CD4-positive, alpha-beta T cell treated with Interferon alpha-2 for 1 hour (primary cell): ENCODE data around the gene ITGB1BP1.

Experiments used
- DNase-seq, 2 donors: peaks; one replicate each; pipeline ENCODE4 v3.0.0-alpha.2; 2020 to 2022

Gene ITGB1BP1

DNA sequence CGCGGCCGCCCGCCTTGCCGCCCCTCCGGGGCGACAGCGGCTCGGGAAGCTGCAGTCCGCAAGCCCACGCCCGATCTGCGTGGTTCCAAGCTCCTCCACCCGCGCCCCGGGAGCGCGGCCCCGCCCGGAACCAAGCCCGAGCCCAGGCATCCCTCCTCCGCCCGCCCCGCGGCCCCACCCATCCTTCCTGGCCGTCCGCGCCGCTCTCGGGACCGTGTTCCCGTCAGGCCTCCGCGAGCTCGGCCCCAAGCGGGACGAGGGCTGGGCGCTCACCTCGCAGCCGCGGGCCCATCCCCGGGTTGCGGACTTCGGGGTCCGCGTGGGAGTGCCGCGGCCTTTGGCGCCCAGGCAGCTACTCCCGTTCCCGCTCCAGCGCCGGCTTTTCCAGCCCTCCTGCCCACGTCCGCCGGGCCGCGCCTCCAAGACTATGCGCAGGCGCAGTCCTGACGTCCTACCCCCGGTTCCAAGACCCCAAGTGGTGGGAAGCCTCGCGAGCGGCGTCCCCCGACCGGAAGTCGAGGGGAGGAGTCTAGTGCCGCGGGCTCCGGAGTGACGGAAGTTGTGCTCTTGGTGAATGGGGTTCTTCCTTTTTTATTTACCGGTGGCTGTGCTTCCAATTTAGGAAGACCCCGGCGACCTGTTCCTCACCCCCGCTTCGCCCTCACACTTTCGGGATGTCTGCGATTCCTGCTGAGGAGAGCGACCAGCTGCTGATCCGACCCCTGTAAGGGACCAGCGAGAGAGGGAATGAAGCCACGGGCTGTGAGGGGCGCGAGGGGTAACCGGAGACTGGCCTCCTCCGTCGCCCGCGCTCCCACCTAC lies at the start of gene ITGB1BP1, which contains the start of gene CPSF3:
TSS of gene ITGB1BP1 (minus strand) at position 429 of the 822 bp plus-strand sequence. CDS start 4,831 bp downstream, outside the sequence.
TSS of gene CPSF3 (plus strand) at position 555 of the 822 bp plus-strand sequence. CDS start at position 675, 120 bp downstream.
- peak; percentile 97 to 98 for DNase-seq

GRCh38 chr2:9472511-9472910 lies 49.2 kb upstream of the ITGB1BP1 start:
- no peak for DNase-seq

GRCh38 chr2:9471206-9471605 lies 47.9 kb upstream of the ITGB1BP1 start:
- no peak for DNase-seq

DNA sequence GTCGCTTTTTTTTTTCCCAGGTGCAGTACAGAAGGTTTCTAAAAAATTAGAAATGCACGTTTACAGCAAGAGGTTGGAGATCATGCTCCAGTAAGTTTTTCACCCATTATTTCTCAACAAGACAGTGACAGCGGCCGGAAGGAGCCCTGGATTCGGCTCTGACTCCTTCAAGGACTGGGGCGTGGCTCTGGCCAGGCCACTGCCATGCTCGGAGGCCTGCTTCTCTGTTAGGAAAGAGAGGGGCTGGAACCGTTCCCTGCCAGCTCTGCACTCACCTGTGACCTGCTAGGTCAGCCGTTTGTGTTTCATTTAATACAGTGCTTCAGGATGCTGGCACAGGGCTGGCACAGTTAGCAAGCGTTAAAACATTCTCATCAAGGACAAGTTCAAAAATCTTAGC lies 44.4 kb upstream of the ITGB1BP1 start:
- DNase-seq: no peak

GRCh38 chr2:9466147-9466683 lies 42.9 kb upstream of the ITGB1BP1 start:
- no peak for DNase-seq

GRCh38 chr2:9465170-9465569 lies 41.8 kb upstream of the ITGB1BP1 start:
- DNase-seq: no peak

GRCh38 chr2:9463698-9464034 lies 40.3 kb upstream of the ITGB1BP1 start:
- DNase-seq: no peak

GRCh38 chr2:9462886-9463697 lies 39.8 kb upstream of the ITGB1BP1 start:
- DNase-seq: no peak

DNA sequence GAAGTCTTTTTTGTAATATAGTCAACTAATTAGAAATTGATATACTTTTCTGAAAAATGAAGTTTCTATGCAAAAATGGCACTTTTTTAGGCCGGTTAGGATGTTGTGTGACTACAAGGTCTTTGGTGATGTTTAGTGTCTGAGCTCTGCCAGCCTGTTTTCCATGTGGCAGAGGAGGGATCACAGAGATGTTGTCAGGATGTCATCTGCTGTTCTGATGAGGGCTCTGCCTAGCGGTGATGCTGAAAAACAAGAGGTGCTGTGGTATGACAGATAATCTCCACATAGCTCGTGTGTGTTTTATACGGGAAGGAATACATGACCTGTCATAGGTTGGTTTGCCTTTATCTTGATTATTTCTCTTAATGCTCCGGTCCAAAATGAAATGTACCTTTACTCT lies 39.0 kb upstream of the ITGB1BP1 start:
- no peak for DNase-seq

DNA sequence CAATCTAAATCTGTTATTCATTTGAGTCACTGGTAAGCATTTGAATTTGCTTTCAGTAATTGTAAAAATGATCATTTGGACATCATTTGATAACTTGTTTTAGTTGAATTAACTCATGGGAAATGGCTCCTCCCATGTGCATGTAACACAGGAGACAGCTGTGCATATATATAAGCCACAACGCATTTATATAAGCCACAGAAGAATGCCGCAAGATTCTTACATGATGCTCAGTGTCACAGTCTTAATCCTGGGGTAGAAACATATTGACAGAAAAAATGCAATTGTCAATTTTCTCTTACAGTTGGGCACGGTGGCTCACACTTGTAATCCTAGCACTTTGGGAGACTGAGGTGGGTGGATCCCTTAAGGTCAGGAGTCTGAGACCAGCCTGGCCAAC lies 37.8 kb upstream of the ITGB1BP1 start:
- no peak for DNase-seq

- no peak for DNase-seq
Measured at GRCh38 chr2:9460441-9461017, 37.2 kb upstream of the ITGB1BP1 start.

DNA sequence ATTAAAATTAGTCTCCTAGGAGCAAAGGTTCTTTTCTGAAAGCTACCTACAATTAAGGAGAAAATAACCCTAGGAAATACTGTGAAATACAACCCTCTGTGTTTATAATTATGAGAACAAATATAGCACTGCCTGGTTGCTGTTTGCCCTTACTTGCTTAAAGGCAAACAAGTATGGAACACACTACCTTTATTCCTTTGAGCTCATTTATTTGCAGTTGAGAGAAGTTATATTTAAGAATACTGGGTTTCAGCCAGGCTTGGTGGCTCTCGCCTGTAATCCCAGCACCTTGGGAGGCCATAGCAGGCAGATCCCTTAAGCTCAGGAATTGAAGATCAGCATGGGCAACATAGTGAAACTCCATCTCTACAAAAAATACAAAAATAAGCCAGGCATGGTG lies 27.9 kb upstream of the ITGB1BP1 start:
- DNase-seq: no peak

- peak in 1 of 2 donors; percentile 20 for DNase-seq
Measured at GRCh38 chr2:9445089-9445488, 21.8 kb upstream of the ITGB1BP1 start.

- DNase-seq: no peak
Measured at GRCh38 chr2:9443526-9443925, 20.2 kb upstream of the ITGB1BP1 start.

GRCh38 chr2:9441556-9441955 lies 18.2 kb upstream of the ITGB1BP1 start:
- DNase-seq: no peak

- DNase-seq: no peak
Measured at GRCh38 chr2:9440058-9440727, 16.9 kb upstream of the ITGB1BP1 start.

DNA sequence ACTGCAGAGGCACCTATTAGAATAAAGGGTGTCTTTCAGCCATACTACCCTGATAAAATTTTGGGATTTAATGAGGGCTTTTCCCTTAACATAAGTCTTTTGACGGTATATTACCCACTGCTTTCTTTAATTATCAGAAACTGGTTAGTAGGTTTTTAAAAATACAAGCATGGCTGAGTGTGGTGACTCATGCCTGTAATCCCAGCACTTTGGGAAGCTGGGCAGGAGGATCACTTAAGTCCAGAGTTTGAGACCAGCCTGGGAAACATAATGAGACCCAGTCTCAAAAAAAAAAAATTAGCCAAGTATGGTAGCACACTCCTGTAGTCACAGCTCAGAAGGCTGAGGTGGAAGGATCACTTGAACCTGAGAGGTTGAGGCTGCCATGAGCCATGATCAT lies 16.2 kb upstream of the ITGB1BP1 start:
- no peak for DNase-seq

- DNase-seq: no peak
Measured at GRCh38 chr2:9434489-9434888, 11.2 kb upstream of the ITGB1BP1 start.

- DNase-seq: no peak
Measured at GRCh38 chr2:9430316-9431293, 7.3 kb upstream of the ITGB1BP1 start.

- DNase-seq: no peak
Measured at GRCh38 chr2:9428965-9429577, 5.7 kb upstream of the ITGB1BP1 start.
